ENCODE results near the gene ZFYVE19. TPM values are rescaled to one million over a fixed set of nuclear protein-coding genes. Genes with fewer than 3 reads are reported as not detected.

ZFYVE19 gene
- total RNA-seq, 1 experiment from 2014 or later: 32.6 TPM

DNA sequence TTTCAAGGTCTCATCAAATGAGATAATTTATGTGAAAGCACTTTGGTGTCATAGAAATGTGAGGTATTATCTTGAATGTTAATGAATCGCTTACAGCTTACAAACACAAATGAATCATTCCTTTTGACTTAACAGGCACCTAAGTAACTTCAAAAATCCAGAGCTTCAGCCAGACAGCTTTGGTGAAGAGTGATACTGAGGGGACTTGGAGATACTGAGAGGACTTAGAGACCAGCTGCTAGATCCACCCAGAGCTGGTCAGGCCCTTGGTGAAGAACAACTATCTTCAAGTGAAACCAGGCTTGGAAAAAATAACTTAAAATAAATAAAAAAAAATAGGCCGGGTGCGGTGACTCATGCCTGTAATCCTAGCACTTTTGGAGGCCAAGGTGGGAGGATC lies 16.2 kb upstream of the ZFYVE19 start:
- CTCF ChIA-PET: interaction anchor here (0.5 kb wide), 1 partner anchor 117 kb away, joined by 4 read pairs; no protein-coding TSS in a partner anchor
- POLR2A ChIA-PET (ENCODE audit: unreplicated experiment): interaction anchor here (0.6 kb wide), 1 partner anchor 15 kb away, joined by 3 read pairs; no protein-coding TSS in a partner anchor
- H3K4me2 ChIP-seq: 0 out of 2 replicates have a peak overlapping the region, but pooled peaks have one; percentile 17
- no peaks in the 10 kb centered on the region for H3K27me3 ChIP-seq (ENCODE audit: insufficient read depth, low read depth)
- H3F3A ChIP-seq (ENCODE audit: insufficient read depth, low read depth): peaks cover 63% of the 10 kb centered on the region
- no peaks in the 10 kb centered on the region for H3K36me3 ChIP-seq (ENCODE audit: low read depth)
- peaks cover 44% of the 10 kb centered on the region for H3K79me2 ChIP-seq (ENCODE audit: low read depth)
- H4K20me1 ChIP-seq (ENCODE audit: insufficient read depth): no peaks in the 10 kb centered on the region
- intact Hi-C loops (cut with micrococcal nuclease; ENCODE audit: unreplicated experiment): no loop called here
- no peak overlapping the region for H3K4me3 ChIP-seq
- peak overlapping the region; percentile 88 for H3K27ac ChIP-seq
- BruUV-seq (replicated peaks): no TSS peak
- no peak overlapping the region for H2AFZ ChIP-seq
- no peaks in the 10 kb centered on the region for H3K9me2 ChIP-seq (ENCODE audit: insufficient read depth)
- TF ChIP-seq CTCF (conservative IDR thresholded peaks at IDR 0.05) (no peak), EZH2 (IDR thresholded peaks at IDR 0.05; ENCODE audit: low read depth) (no peak)
- H3K4me1 ChIP-seq (replicated peaks; ENCODE audit: insufficient read depth): peaks cover 95% of the 10 kb centered on the region
- peak in 1 of 2 experiments; percentile 41 for DNase-seq
- no peaks in the 10 kb centered on the region for H3K9me3 ChIP-seq (ENCODE audit: insufficient read depth, low read depth)

DNA sequence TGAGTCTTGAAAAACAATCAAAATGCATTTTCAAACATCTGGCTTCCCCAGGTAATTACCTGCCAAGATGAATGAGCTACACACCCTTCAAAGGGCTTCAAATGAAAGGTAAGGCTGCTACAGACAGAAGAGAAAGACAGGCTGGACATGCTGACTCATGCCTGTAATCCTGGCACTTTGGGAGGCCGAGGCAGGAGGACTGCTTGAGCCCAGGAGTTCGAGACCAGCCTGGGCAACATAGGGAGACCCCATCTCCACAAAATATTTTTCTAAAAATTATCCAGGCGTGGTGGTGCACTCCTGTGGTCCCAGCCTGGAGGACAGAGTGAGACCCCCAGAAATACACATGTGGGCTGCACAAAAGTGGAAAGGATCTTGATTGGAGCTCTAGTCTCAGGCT lies 14.5 kb upstream of the ZFYVE19 start:
- CTCF ChIA-PET: no interaction called here
- no TSS peak for BruUV-seq (replicated peaks)
- no peak overlapping the region for H3K4me3 ChIP-seq
- H4K20me1 ChIP-seq (ENCODE audit: insufficient read depth): no peaks in the 10 kb centered on the region
- H3K9me2 ChIP-seq (ENCODE audit: insufficient read depth): no peaks in the 10 kb centered on the region
- no peak overlapping the region for H2AFZ ChIP-seq
- no peaks in the 10 kb centered on the region for H3K27me3 ChIP-seq (ENCODE audit: insufficient read depth, low read depth)
- intact Hi-C loops (cut with micrococcal nuclease; ENCODE audit: unreplicated experiment): no loop called here
- H3F3A ChIP-seq (ENCODE audit: insufficient read depth, low read depth): peaks cover 59% of the 10 kb centered on the region
- H3K27ac ChIP-seq: peak overlapping the region; percentile 88
- H3K36me3 ChIP-seq (ENCODE audit: low read depth): no peaks in the 10 kb centered on the region
- H3K4me1 ChIP-seq (replicated peaks; ENCODE audit: insufficient read depth): peaks cover 88% of the 10 kb centered on the region
- POLR2A ChIA-PET (ENCODE audit: unreplicated experiment): interaction anchor here (0.7 kb wide), 1 partner anchor 15 kb away, joined by 8 read pairs; the partner anchor contains the start of genes DNAJC17 and ZFYVE19
- TF ChIP-seq EZH2 (IDR thresholded peaks at IDR 0.05; ENCODE audit: low read depth) (no peak), CTCF (conservative IDR thresholded peaks at IDR 0.05) (no peak)
- H3K79me2 ChIP-seq (ENCODE audit: low read depth): peaks cover 37% of the 10 kb centered on the region
- DNase-seq: no peak
- H3K9me3 ChIP-seq (ENCODE audit: insufficient read depth, low read depth): no peaks in the 10 kb centered on the region
- no peak overlapping the region for H3K4me2 ChIP-seq

DNA sequence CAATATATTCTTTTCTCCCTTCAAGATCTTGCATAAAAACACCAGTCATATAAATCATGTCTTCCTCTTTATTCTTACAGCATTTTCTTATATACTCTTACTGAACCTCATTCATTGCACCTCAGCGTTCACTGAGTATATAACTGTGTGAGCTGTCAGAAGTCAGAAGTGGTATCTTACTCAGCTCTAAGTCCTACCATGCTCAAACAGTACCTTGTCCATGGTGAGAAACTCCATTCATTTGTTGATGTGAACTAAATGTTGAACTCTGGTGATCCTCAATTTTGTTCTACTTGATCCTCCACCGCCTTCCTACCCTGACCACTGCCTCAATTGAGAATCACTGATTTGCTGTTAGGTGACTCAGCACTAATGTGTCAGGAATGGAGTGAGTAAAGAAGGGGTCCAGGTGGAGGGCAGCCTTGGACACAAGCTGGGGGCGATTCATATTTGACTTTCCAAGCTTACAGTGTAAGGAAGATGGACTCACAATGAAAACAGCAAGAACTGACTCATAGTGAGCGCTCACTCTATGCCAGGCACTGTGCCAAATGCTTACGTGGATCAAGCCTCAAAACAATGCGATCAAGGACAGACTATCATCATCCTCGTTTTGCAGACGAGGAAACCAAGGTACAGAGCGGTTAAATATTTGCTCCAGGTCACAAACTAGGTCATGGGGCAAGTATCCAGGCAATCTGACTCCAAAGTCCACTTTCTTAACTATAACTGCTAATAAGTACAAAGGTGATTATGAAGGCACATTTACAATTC lies 13.5 kb upstream of the ZFYVE19 start:
- no TSS peak for BruUV-seq (replicated peaks)
- peaks cover 80% of the 10 kb centered on the region for H3K4me1 ChIP-seq (replicated peaks; ENCODE audit: insufficient read depth)
- POLR2A ChIA-PET (ENCODE audit: unreplicated experiment): interaction anchor here (0.6 kb wide), 1 partner anchor 26 kb away, joined by 5 read pairs; no protein-coding TSS in a partner anchor
- H3F3A ChIP-seq (ENCODE audit: insufficient read depth, low read depth): peaks cover 51% of the 10 kb centered on the region
- peak; percentile 73 to 91 for DNase-seq
- H3K4me3 ChIP-seq: no peak overlapping the region; the same call in 1 of the 2 replicates
- H3K27ac ChIP-seq: peak overlapping the region; percentile 88
- intact Hi-C loops (cut with micrococcal nuclease; ENCODE audit: unreplicated experiment): loop anchor here (1.0 kb wide), 1 partner anchor 14 kb away; the partner anchor contains the start of genes DNAJC17 and ZFYVE19
- TF ChIP-seq EZH2 (IDR thresholded peaks at IDR 0.05; ENCODE audit: low read depth) (no peak), CTCF (conservative IDR thresholded peaks at IDR 0.05) (no peak)
- CTCF ChIA-PET: no interaction called here
- H3K27me3 ChIP-seq (ENCODE audit: insufficient read depth, low read depth): no peaks in the 10 kb centered on the region
- H4K20me1 ChIP-seq (ENCODE audit: insufficient read depth): no peaks in the 10 kb centered on the region
- peak overlapping the region; percentile 67 for H3K4me2 ChIP-seq
- no peaks in the 10 kb centered on the region; the same call in 1 of the 2 replicates for H3K36me3 ChIP-seq (ENCODE audit: low read depth)
- no peaks in the 10 kb centered on the region for H3K9me3 ChIP-seq (ENCODE audit: insufficient read depth, low read depth)
- H2AFZ ChIP-seq: no peak overlapping the region
- peaks cover 37% of the 10 kb centered on the region for H3K79me2 ChIP-seq (ENCODE audit: low read depth)
- no peaks in the 10 kb centered on the region for H3K9me2 ChIP-seq (ENCODE audit: insufficient read depth)
